ENCODE measurements around the gene THEMIS. TPM values are rescaled to one million over a fixed set of nuclear protein-coding genes. Genes with fewer than 3 reads are reported as not detected.

Gene THEMIS
- total and polyA plus RNA-seq, 4 donors: 0.06 to 0.14 (median 0.10) TPM; not detected in 1

DNA sequence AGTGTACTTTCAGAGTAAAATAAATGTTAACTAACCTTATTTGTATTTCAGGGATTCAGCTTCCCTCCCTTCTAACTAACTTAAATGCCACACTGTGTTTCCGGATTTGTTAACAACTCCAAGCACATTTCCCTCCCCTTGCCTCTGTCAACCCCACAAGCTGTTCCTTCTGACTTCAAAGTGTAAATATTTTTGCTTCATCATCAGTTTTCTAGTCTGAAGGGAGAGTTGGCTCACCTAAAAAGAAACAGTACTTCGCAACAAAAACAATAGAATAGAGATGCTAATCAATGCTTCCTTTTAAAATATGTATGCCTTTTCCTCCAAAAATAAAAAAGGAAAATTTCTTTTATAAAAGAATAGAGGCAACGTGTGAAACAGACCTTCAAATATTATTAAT, 132.6 kb downstream of the THEMIS start:
- Histone ChIP-seq H3K4me1 (ENCODE audit: control insufficient read depth, insufficient read depth, low read length) (no peaks in the 10 kb centered on the region), H3K9me3 (ENCODE audit: control insufficient read depth, insufficient read depth, low read length) (no peaks in the 10 kb centered on the region), H3K27me3 (ENCODE audit: control insufficient read depth, insufficient read depth, low read length) (no peaks in the 10 kb centered on the region), H3K36me3 (ENCODE audit: control insufficient read depth, insufficient read depth, low read length) (no peaks in the 10 kb centered on the region), H3K4me3 (ENCODE audit: low read depth, low read length) (no peak overlapping the region), H3K27ac (ENCODE audit: low read depth, low read length) (no peak overlapping the region)
- WGBS (ENCODE audit: insufficient coverage): no CpG with 5 or more reads among the region's 3 CpGs
- DNase-seq (ENCODE audit: low read depth in 4 of 6, low spot score in 6 of 6): no peak

DNA sequence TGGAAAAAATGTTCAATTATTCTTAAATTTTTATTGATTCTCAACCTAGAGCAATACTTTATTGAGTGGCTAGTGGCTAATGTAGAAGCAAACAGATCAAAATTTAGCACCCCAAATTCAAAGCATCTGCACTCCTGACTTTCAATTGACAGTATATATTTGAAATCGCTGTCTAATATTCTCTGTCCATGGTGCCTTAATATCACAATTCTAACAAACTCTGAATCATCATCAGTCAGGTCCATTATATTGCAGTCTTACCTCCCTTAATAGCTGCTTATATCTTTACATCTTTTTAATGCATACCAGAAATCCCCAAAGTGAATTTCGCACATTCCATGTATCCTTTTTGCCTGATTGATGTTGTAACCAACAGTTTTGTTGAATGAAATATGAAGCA, 134.9 kb downstream of the THEMIS start:
- Histone ChIP-seq H3K27ac (ENCODE audit: low read depth, low read length) (no peak overlapping the region), H3K4me3 (ENCODE audit: low read depth, low read length) (no peak overlapping the region), H3K4me1 (ENCODE audit: control insufficient read depth, insufficient read depth, low read length) (no peaks in the 10 kb centered on the region), H3K36me3 (ENCODE audit: control insufficient read depth, insufficient read depth, low read length) (no peaks in the 10 kb centered on the region), H3K27me3 (ENCODE audit: control insufficient read depth, insufficient read depth, low read length) (no peaks in the 10 kb centered on the region), H3K9me3 (ENCODE audit: control insufficient read depth, insufficient read depth, low read length) (no peaks in the 10 kb centered on the region)
- 100% methylated on average over 1 of the region's 2 CpGs for WGBS (ENCODE audit: insufficient coverage)
- no peak for DNase-seq (ENCODE audit: low read depth in 4 of 6, low spot score in 6 of 6)

DNA sequence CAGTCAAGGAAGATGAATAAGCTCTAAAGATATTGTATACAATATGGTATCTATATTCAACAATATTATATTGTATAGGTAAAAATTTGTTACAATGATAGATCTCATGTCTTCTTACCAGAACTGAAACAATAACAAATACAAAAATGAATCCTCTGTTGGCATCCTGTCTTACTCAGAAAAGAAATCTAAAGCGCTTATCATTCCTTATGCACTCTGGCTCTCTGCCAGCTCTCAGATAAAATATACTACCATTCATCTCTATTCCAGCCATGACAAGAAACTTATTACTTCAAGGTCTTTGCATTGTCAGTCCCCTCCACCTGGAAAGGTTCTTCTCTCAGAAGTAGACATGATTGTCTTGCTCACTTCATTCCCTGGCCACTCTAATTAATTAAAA, 138.6 kb downstream of the THEMIS start:
- Histone ChIP-seq H3K36me3 (ENCODE audit: control insufficient read depth, insufficient read depth, low read length) (no peaks in the 10 kb centered on the region), H3K9me3 (ENCODE audit: control insufficient read depth, insufficient read depth, low read length) (no peaks in the 10 kb centered on the region), H3K27ac (ENCODE audit: low read depth, low read length) (no peak overlapping the region), H3K27me3 (ENCODE audit: control insufficient read depth, insufficient read depth, low read length) (no peaks in the 10 kb centered on the region), H3K4me1 (ENCODE audit: control insufficient read depth, insufficient read depth, low read length) (no peaks in the 10 kb centered on the region), H3K4me3 (ENCODE audit: low read depth, low read length) (no peak overlapping the region)
- no peak for DNase-seq (ENCODE audit: low read depth in 4 of 6, low spot score in 6 of 6)
- WGBS (ENCODE audit: insufficient coverage): 100% methylated on average over 1 of the region's 1 CpG

DNA sequence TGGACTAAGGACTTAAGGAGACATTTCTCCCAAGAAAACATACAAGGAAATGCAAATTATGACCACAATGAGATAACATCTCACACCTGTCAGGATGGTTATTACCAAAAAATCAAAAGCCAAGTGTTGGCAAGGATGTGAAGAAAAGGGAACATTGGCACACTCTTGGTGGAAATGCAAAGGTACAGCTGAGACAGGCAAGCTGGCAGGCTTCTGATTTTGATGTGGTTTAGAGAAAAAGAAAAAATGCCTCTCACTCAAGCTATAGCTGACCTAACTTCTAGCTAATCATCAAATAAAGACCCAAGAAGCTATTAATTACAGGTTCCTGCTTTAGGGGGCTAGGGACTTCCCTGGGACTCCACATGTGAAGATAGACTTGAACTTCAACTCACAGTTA, 139.8 kb downstream of the THEMIS start:
- Histone ChIP-seq H3K4me1 (ENCODE audit: control insufficient read depth, insufficient read depth, low read length) (no peaks in the 10 kb centered on the region), H3K4me3 (ENCODE audit: low read depth, low read length) (no peak overlapping the region), H3K27ac (ENCODE audit: low read depth, low read length) (no peak overlapping the region), H3K27me3 (ENCODE audit: control insufficient read depth, insufficient read depth, low read length) (no peaks in the 10 kb centered on the region), H3K36me3 (ENCODE audit: control insufficient read depth, insufficient read depth, low read length) (no peaks in the 10 kb centered on the region), H3K9me3 (ENCODE audit: control insufficient read depth, insufficient read depth, low read length) (no peaks in the 10 kb centered on the region)
- no peak for DNase-seq (ENCODE audit: low read depth in 4 of 6, low spot score in 6 of 6)

DNA sequence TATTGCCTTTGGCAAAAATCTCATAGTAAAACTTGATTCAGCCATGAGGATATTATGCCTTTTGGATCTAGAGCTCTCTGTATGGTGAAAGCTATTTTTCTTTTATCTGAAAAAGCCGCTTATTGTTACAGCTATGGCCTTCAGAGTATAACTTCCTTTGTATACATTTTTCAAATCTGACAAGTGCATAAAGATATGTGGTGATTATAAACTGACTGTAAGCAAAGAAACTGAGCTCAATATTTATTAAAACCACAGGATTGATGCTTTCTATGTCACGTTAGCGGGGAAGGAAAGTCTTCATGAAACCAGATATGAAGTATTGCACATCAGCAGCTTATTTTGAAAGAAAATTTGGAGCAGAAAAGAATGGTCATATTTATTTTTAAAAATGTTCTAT, 151.8 kb downstream of the THEMIS start:
- H3K4me3 ChIP-seq (ENCODE audit: low read depth, low read length): no peak overlapping the region
- no peaks in the 10 kb centered on the region for H3K9me3 ChIP-seq (ENCODE audit: control insufficient read depth, insufficient read depth, low read length)
- no CpG with 5 or more reads among the region's 3 CpGs for WGBS (ENCODE audit: insufficient coverage)
- H3K4me1 ChIP-seq (ENCODE audit: control insufficient read depth, insufficient read depth, low read length): no peaks in the 10 kb centered on the region
- no peaks in the 10 kb centered on the region for H3K36me3 ChIP-seq (ENCODE audit: control insufficient read depth, insufficient read depth, low read length)
- DNase-seq (ENCODE audit: low read depth in 4 of 6, low spot score in 6 of 6): no peak
- H3K27me3 ChIP-seq (ENCODE audit: control insufficient read depth, insufficient read depth, low read length): no peaks in the 10 kb centered on the region
- H3K27ac ChIP-seq (ENCODE audit: low read depth, low read length): no peak overlapping the region

DNA sequence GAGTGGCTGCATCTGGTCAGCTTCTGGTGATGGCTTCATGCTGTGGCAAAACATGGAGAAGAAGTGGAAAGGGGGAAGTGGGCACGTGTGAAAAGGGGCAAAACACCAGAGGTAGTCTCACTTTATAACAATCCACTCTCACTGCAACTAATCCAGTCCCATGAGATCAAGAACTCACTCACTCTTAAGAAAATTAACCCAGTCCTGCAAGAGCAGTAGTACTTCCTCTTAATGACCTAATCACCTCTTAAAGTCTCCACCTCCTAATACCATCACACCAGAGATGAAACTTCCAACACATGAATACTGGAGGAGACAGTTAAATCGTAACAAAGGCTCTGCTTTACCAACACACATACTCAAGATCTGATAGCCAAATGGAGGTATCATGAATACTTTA, 152.6 kb downstream of the THEMIS start:
- Histone ChIP-seq H3K36me3 (ENCODE audit: control insufficient read depth, insufficient read depth, low read length) (no peaks in the 10 kb centered on the region), H3K9me3 (ENCODE audit: control insufficient read depth, insufficient read depth, low read length) (no peaks in the 10 kb centered on the region), H3K4me3 (ENCODE audit: low read depth, low read length) (no peak overlapping the region), H3K27me3 (ENCODE audit: control insufficient read depth, insufficient read depth, low read length) (no peaks in the 10 kb centered on the region), H3K4me1 (ENCODE audit: control insufficient read depth, insufficient read depth, low read length) (no peaks in the 10 kb centered on the region), H3K27ac (ENCODE audit: low read depth, low read length) (no peak overlapping the region)
- no CpG with 5 or more reads among the region's 2 CpGs for WGBS (ENCODE audit: insufficient coverage)
- no peak for DNase-seq (ENCODE audit: low read depth in 4 of 6, low spot score in 6 of 6)

DNA sequence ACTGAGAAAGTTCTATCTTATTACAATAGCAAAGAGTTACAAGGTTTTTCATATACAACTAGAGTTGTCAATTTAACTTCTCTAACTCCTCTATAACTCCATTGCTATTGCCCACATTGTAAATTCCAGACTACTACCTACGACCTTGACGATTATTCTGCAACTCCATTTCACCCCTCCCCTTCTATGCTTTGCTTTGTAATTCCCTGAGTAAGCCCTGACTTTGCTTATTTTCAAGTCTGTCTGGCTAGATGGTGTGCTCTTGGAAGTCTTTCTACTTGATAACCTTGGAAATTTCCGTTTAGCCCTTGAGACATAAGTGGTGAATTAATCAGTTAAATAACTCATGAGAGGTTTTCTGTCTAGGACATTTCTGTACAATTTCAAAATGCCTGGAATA, 162.4 kb downstream of the THEMIS start:
- no peak for DNase-seq (ENCODE audit: low read depth in 4 of 6, low spot score in 6 of 6)

DNA sequence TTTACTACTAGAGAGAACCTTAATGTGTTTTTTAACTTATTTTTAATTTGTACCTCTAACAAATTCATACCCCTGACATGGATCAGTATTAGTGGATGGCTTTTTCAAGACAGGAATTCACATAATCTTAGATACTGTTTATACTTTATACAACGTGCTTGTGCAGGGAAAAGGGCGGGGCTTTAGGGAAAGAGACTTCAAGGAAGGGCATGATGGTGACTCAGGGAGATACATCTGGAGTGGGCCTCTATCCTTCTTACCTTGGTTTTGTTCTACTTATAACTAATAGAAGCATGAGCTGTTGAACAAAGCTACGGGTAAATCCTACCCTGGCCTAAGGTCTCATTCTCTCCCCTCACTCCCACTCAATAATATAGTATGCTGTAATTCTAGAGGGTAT, 163.1 kb downstream of the THEMIS start:
- no peak overlapping the region for H3K27ac ChIP-seq (ENCODE audit: low read depth, low read length)
- no peaks in the 10 kb centered on the region for H3K36me3 ChIP-seq (ENCODE audit: control insufficient read depth, insufficient read depth, low read length)
- DNase-seq (ENCODE audit: low read depth in 4 of 6, low spot score in 6 of 6): no peak
- H3K27me3 ChIP-seq (ENCODE audit: control insufficient read depth, insufficient read depth, low read length): no peaks in the 10 kb centered on the region
- H3K4me3 ChIP-seq (ENCODE audit: low read depth, low read length): no peak overlapping the region
- no CpG with 5 or more reads among the region's 3 CpGs for WGBS (ENCODE audit: insufficient coverage)
- no peaks in the 10 kb centered on the region for H3K9me3 ChIP-seq (ENCODE audit: control insufficient read depth, insufficient read depth, low read length)
- no peaks in the 10 kb centered on the region for H3K4me1 ChIP-seq (ENCODE audit: control insufficient read depth, insufficient read depth, low read length)

More for the DNA sequence above, 162.4 kb downstream of the THEMIS start:
- H3K4me3 ChIP-seq (ENCODE audit: low read depth, low read length): no peak overlapping the region
- no peaks in the 10 kb centered on the region for H3K4me1 ChIP-seq (ENCODE audit: control insufficient read depth, insufficient read depth, low read length)
- no peak overlapping the region for H3K27ac ChIP-seq (ENCODE audit: low read depth, low read length)
- H3K27me3 ChIP-seq (ENCODE audit: control insufficient read depth, insufficient read depth, low read length): no peaks in the 10 kb centered on the region
- no peaks in the 10 kb centered on the region for H3K36me3 ChIP-seq (ENCODE audit: control insufficient read depth, insufficient read depth, low read length)
- H3K9me3 ChIP-seq (ENCODE audit: control insufficient read depth, insufficient read depth, low read length): no peaks in the 10 kb centered on the region
- 80% methylated on average over 1 of the region's 3 CpGs for WGBS (ENCODE audit: insufficient coverage)

DNA sequence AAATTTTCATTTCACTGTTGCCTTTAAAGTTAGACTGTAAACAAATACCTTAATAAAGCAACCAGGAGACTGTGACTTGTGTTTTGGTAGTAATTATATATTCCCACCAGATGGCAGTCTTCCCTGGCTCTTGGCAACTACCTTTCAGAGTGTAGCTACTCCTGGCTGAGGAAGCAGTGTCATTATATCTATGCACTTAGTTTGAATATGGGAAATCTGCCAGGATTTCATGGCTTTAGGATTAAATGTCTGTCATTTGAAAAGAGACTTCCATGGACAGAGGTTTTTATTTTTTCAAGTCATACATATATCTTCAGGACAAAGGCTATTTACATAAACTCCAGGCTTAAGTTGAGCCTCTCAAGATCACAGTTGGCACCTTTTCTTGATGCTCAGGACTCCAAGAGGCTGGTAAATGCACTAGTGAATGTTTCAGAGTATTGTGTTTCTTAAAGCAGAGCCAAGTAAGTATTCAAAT, 163.8 kb downstream of the THEMIS start:
- Histone ChIP-seq H3K4me3 (ENCODE audit: low read depth, low read length) (no peak overlapping the region), H3K9me3 (ENCODE audit: control insufficient read depth, insufficient read depth, low read length) (no peaks in the 10 kb centered on the region), H3K4me1 (ENCODE audit: control insufficient read depth, insufficient read depth, low read length) (no peaks in the 10 kb centered on the region), H3K27ac (ENCODE audit: low read depth, low read length) (no peak overlapping the region), H3K27me3 (ENCODE audit: control insufficient read depth, insufficient read depth, low read length) (no peaks in the 10 kb centered on the region), H3K36me3 (ENCODE audit: control insufficient read depth, insufficient read depth, low read length) (no peaks in the 10 kb centered on the region)
- peak; percentile 60 to 97 (median 75) for DNase-seq (ENCODE audit: low read depth in 4 of 6, low spot score in 6 of 6)

DNA sequence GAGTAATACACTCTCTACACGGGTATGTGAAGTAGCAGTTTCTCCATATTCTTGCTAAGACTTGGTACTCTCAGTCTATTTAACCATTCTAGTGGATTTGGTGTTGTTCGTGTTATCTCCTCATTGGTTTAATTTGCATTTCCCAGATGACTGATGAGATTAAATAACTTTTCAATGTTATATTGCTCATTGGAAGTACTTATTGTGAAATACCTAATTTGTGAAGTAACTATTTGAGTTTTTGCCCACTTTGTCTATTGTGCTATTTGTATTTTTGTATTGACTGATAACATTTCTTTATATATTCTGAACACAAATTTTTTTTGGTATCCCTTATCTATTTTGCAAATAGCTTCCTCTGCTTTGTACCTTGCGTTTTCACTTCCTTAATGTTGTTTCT, 167.9 kb downstream of the THEMIS start:
- Histone ChIP-seq H3K27ac (ENCODE audit: low read depth, low read length) (no peak overlapping the region), H3K4me3 (ENCODE audit: low read depth, low read length) (no peak overlapping the region), H3K4me1 (ENCODE audit: control insufficient read depth, insufficient read depth, low read length) (no peaks in the 10 kb centered on the region), H3K27me3 (ENCODE audit: control insufficient read depth, insufficient read depth, low read length) (no peaks in the 10 kb centered on the region), H3K36me3 (ENCODE audit: control insufficient read depth, insufficient read depth, low read length) (no peaks in the 10 kb centered on the region), H3K9me3 (ENCODE audit: control insufficient read depth, insufficient read depth, low read length) (no peaks in the 10 kb centered on the region)
- no peak for DNase-seq (ENCODE audit: low read depth in 4 of 6, low spot score in 6 of 6)
- WGBS (ENCODE audit: insufficient coverage): no CpG with 5 or more reads among the region's 3 CpGs
